Spleen (tissue), 11 donors: ENCODE measurements around the gene FSIP1. TPM values are rescaled to one million over a fixed set of nuclear protein-coding genes. Genes with fewer than 3 reads are reported as not detected.

Experiments used
- DNase-seq: peaks from one replicate; pipeline ENCODE4 v3.0.0-alpha.2; 2020
- H3K27ac ChIP-seq, 8 donors: fragments of 200-600 bp; sonication (generic) in 7 of 8; 1 replicate in 4 of 8; 2 replicates in 4 of 8; pipeline versions ENCODE4 v1.5.0 to v1.8.0; 2016 to 2021; ENCODE audit warnings: inconsistent platforms in 4 of 8, mild to moderate bottlenecking in 4 of 8, moderate library complexity in 1 of 8
- H3K27me3 ChIP-seq, 7 donors: fragments of 200-600 bp; sonication (generic) in 6 of 7; replicated peaks in 1 of 7; 1 replicate in 4 of 7; 2 replicates in 3 of 7; pipeline versions ENCODE4 v1.5.0 to v1.8.0; 2016 to 2021; ENCODE audit warnings: inconsistent platforms in 3 of 7, mild to moderate bottlenecking in 1 of 7
- H3K36me3 ChIP-seq, 6 donors: fragments of 200-600 bp; sonication (generic) in 5 of 6; 1 replicate in 4 of 6; 2 replicates in 2 of 6; pipeline versions ENCODE4 v1.5.0 to v1.8.0; 2016 to 2021; ENCODE audit warnings: inconsistent platforms in 2 of 6
- H3K4me1 ChIP-seq, 6 donors: fragments of 200-600 bp; sonication (generic) in 5 of 6; 1 replicate in 3 of 6; 2 replicates in 3 of 6; pipeline versions ENCODE4 v1.5.0 to v1.8.0; 2016 to 2021; ENCODE audit warnings: inconsistent platforms in 3 of 6
- H3K4me3 ChIP-seq, 8 donors: fragments of 200-600 bp; sonication (generic) in 7 of 8; 1 replicate in 4 of 8; 2 replicates in 4 of 8; pipeline versions ENCODE4 v1.5.0 to v1.8.0; 2016 to 2021; ENCODE audit warnings: inconsistent platforms in 4 of 8, mild to moderate bottlenecking in 4 of 8, moderate library complexity in 2 of 8
- H3K9me3 ChIP-seq, 8 donors: fragments of 200-600 bp; sonication (generic) in 7 of 8; 1 replicate in 4 of 8; 2 replicates in 4 of 8; pipeline versions ENCODE4 v1.5.0 to v1.8.0; 2016 to 2021; ENCODE audit warnings: inconsistent platforms in 4 of 8
- POLR2A ChIP-seq, 3 donors: fragments of 450-650 bp; IDR thresholded peaks; one replicate each; pipeline ENCODE4 v1.5.1; 2017; ENCODE audit warnings: antibody characterized with exemption in 3 of 3, mild to moderate bottlenecking in 1 of 3
- POLR2AphosphoS5 ChIP-seq, 3 donors: sonication (generic); formaldehyde crosslinking; IDR thresholded peaks; one replicate each; pipeline ENCODE4 v1.5.1; 2017; ENCODE audit warnings: antibody characterized with exemption in 3 of 3
- WGBS, 5 donors: extraction: QIAGEN DNeasy Blood & Tissue Kit in 3 of 5; methylation state at CpG; one replicate each; pipeline versions ENCODE4 v1.1.5 to v1.1.7; 2013 to 2018; 5-methylcytosine and 5-hydroxymethylcytosine counted together
- intact Hi-C: fragments of 100-400 bp; cut with DNase I; formaldehyde crosslinking; loops from one replicate; pipeline ENCODE4 v1.15.0; 2023; ENCODE audit warnings: low total_unique reads
- polyA plus RNA-seq, 3 donors: library from polyadenylated mRNA; stranded (reverse); fragments of 200-250 nt; gene quantifications; one replicate each; pipeline ENCODE4 v1.2.1, GENCODE V29; 2013
- total RNA-seq, 7 donors: library from RNA; depleted of rRNA in 3 of 7; stranded (reverse); fragments of >200 nt in 3 of 7; fragmentation: NEBNext Ultra II Directional in 4 of 7; extraction: Animal tissue kit (Norgen Biotek cat#: 25700) in 4 of 7; gene quantifications; one replicate each; pipeline versions ENCODE4 v1.1.0 to v1.2.1, GENCODE V29; 2016 to 2021
- TF ChIP-seq, protein P1 (sequence below), 11 experiments: fragments of 200-600 bp in 7 of 11; fragments of 450-650 bp in 4 of 11; sonication (generic) in 4 of 11; IDR thresholded peaks in 8 of 11; conservative IDR thresholded peaks in 3 of 11; 1 replicate in 7 of 11; 2 replicates in 4 of 11; pipeline versions ENCODE4 v1.4.0 to v1.8.0; 2016 to 2021; ENCODE audit warnings: antibody characterized with exemption in 11 of 11, inconsistent platforms in 4 of 11, mild to moderate bottlenecking in 1 of 11
- donor health status: healthy with polysubstance abuse.
- donor health status: DM: no; HTN: no; CAD: no; lungs with moderate emphysema.
- donor health status: DM: no; HTN: no; CAD: no.
- donor health status: Bipolar disorder and iron deficiency.
- donor health status: healthy.
- donor health status: DM: no; HTN: no; CAD: no.
- donor health status: DM: yes; HTN: yes; CAD: no.

FSIP1 gene
- total and polyA plus RNA-seq, 10 donors: 0.09 to 2.3 (median 0.45) TPM

DNA sequence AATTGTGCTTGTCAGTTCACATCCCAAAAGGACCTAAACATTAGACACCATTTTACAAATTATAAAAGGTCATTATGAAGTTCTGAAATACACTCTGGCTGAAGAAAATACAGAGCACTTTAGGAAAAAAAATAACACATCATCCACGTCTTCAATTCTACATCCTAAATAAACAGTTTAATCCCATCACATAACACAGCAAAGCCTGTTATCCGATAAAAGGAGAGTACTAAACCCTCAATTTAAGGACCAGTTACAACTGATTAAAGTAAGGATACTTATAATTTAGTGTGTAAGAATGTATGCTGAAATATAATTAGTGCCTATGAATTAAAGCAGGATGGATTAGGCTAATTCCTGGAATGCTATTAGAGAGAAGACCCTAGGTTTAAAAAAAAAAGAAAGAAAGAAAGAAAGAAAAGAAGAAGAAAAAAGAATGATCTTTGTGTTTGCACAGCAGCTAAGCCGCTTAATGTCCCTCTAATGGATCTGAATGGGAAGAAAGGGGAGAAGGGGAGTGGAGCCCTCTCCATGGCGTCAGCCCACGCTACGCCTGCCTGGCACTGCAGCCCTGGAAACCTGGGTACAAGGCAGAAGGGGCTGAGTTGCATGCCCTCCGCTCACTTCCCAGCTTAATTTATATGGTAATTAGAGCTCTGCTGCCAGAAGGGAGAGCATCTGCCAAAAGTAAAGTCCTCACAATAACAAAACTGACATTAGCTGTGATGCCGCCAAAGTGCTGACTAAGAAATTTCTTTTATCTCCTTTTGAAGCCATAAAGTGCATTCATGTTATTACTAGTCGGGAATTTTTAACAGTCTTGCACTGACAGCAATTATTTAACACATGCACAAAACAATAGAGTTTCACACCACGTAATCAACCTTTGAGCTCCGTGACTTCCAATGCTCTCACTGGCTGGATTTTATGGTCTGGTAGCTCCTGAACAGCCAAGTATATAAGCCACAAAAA is 90.0 kb downstream of the FSIP1 start:
- Histone ChIP-seq H3K27ac (no peak overlapping the region), H3K27me3 (no peaks in the 10 kb centered on the region), H3K4me3 (no peak overlapping the region), H3K9me3 (no peaks in the 10 kb centered on the region), H3K4me1 (no peaks in the 10 kb centered on the region), H3K36me3 (no peaks in the 10 kb centered on the region)
- DNase-seq: no peak
- intact Hi-C loops: no loop called here
- WGBS, 5 donors: 60 to 79% (median 74%) methylated on average over 11 of the region's 11 CpGs
- TF ChIP-seq, protein P1, sequence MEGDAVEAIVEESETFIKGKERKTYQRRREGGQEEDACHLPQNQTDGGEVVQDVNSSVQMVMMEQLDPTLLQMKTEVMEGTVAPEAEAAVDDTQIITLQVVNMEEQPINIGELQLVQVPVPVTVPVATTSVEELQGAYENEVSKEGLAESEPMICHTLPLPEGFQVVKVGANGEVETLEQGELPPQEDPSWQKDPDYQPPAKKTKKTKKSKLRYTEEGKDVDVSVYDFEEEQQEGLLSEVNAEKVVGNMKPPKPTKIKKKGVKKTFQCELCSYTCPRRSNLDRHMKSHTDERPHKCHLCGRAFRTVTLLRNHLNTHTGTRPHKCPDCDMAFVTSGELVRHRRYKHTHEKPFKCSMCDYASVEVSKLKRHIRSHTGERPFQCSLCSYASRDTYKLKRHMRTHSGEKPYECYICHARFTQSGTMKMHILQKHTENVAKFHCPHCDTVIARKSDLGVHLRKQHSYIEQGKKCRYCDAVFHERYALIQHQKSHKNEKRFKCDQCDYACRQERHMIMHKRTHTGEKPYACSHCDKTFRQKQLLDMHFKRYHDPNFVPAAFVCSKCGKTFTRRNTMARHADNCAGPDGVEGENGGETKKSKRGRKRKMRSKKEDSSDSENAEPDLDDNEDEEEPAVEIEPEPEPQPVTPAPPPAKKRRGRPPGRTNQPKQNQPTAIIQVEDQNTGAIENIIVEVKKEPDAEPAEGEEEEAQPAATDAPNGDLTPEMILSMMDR (IDR thresholded peaks at IDR 0.05 in 8 of 11, conservative IDR thresholded peaks at IDR 0.05 in 3 of 11): no peak
- TF ChIP-seq POLR2AphosphoS5 (IDR thresholded peaks at IDR 0.05): no peak
- no peak for TF ChIP-seq POLR2A (IDR thresholded peaks at IDR 0.05)

DNA sequence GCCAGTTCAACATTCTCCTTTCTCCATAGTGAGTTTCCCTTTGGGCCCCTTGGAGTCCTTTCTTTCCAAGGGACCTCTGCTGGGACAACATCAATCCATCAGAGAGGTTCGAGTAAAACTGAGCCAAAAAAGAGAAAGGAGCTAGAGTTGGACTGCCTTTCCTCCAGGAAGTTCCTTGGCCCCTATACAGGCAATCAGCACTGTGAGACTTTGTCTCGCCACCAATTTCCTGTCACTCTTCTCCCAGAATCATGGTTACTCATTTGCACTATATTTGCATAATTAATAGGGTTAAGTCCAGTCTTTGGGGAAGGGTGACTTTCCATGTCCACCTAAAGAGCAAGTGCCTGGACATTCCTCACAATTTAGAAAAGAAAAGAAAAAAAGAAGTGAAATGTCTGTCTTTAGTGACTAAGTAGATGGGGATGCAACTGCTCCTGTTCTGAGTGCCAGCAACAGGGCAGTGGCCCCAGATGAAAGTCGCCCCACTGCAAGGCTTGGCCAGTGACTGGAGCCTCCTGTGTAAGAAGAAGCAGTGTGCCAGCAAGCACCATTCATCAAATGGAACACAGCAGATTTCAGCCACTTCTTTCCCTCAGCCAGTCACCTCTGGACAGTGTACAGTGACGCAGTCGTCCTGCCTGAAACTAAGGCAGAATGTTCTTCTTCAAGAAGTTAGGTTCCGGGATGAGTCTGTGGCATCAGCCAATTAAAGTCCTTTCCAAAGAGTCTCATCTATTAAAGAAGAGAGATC is 91.6 kb downstream of the FSIP1 start:
- no peaks in the 10 kb centered on the region for H3K27me3 ChIP-seq
- TF ChIP-seq, protein P1 (IDR thresholded peaks at IDR 0.05 in 8 of 11, conservative IDR thresholded peaks at IDR 0.05 in 3 of 11): no peak
- TF ChIP-seq POLR2A (IDR thresholded peaks at IDR 0.05) (no peak), POLR2AphosphoS5 (IDR thresholded peaks at IDR 0.05) (no peak)
- intact Hi-C loops: no loop called here
- no peak overlapping the region for H3K27ac ChIP-seq
- 72 to 80% (median 80%) methylated on average over 6 of the region's 6 CpGs for WGBS, 5 donors
- no peaks in the 10 kb centered on the region for H3K36me3 ChIP-seq
- no peaks in the 10 kb centered on the region for H3K9me3 ChIP-seq
- no peak for DNase-seq
- H3K4me1 ChIP-seq: no peaks in the 10 kb centered on the region
- no peak overlapping the region for H3K4me3 ChIP-seq

DNA sequence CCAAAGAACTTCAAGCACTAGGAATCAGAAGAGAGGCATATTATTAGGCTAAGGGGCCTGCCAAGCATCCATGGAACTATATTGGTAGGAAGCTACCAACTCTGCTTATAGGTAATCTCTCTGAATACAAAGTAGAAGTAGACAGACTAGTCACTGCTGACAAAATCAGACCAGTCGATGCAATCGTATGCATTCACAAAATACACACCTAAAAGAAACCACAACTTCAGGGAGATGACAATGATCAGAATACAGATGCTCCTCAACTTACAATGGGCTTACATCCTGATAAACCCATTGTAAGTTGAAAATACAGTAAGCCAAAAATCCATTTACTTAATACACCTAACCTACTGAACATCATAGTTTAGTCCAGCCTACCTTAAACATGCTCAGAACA is 94.7 kb downstream of the FSIP1 start:
- DNase-seq: no peak
- Histone ChIP-seq H3K4me1 (no peaks in the 10 kb centered on the region), H3K27me3 (no peaks in the 10 kb centered on the region), H3K36me3 (no peaks in the 10 kb centered on the region), H3K9me3 (no peaks in the 10 kb centered on the region), H3K27ac (no peak overlapping the region), H3K4me3 (no peak overlapping the region)
- intact Hi-C loops: loop anchor here (5.0 kb wide), 1 partner anchor 69 kb away; no protein-coding TSS in a partner anchor
- 83 to 93% (median 91%) methylated on average over 2 of the region's 2 CpGs for WGBS, 5 donors
- TF ChIP-seq POLR2AphosphoS5 (IDR thresholded peaks at IDR 0.05) (no peak), POLR2A (IDR thresholded peaks at IDR 0.05) (no peak)
- TF ChIP-seq, protein P1 (IDR thresholded peaks at IDR 0.05 in 8 of 11, conservative IDR thresholded peaks at IDR 0.05 in 3 of 11): no peak
